Tibial nerve (tissue), 4 donors: Measurements from ENCODE around the gene ZNF628.

Source experiments
- CTCF ChIP-seq, 5 experiments: fragments of 200-600 bp in 3 of 5; fragments of 450-650 bp in 2 of 5; sonication (generic) in 3 of 5; IDR thresholded peaks; one replicate each; pipeline ENCODE4 v1.5.1; 2016 to 2019; ENCODE audit warnings: antibody characterized with exemption in 5 of 5, mild to moderate bottlenecking in 3 of 5, moderate library complexity in 2 of 5
- EP300 ChIP-seq, 2 donors: sonication (generic); formaldehyde crosslinking; IDR thresholded peaks; one replicate each; pipeline ENCODE4 v1.6.1; 2017; ENCODE audit warnings: antibody characterized with exemption in 2 of 2, mild to moderate bottlenecking in 1 of 2
- POLR2A ChIP-seq, 2 donors: fragments of 450-650 bp; IDR thresholded peaks; one replicate each; pipeline ENCODE4 v1.6.1; 2017; ENCODE audit warnings: antibody characterized with exemption in 2 of 2, mild to moderate bottlenecking in 2 of 2, moderate library complexity in 2 of 2

- no peak for TF ChIP-seq CTCF (IDR thresholded peaks at IDR 0.05)
- no peak for TF ChIP-seq POLR2A (IDR thresholded peaks at IDR 0.05)
- no peak for TF ChIP-seq EP300 (IDR thresholded peaks at IDR 0.05)
These were observed 13.5 kb downstream of the ZNF628 start for GRCh38 chr19:55489711-55490477.
